GM10266 (cell line): ENCODE results near the gene PEX10.

Experiments
- DNase-seq: peaks from one replicate; pipeline ENCODE4 v3.0.0; 2012; ENCODE audit errors: extremely low spot score
- TF ChIP-seq, protein P1 (sequence below): IDR thresholded peaks from 2 replicates; pipeline ENCODE4 v1.5.1; 2012; ENCODE audit warnings: mild to moderate bottlenecking, low read depth; ENCODE audit not compliant: control insufficient read depth, insufficient read depth; ENCODE audit errors: missing control alignments

Gene PEX10

DNA sequence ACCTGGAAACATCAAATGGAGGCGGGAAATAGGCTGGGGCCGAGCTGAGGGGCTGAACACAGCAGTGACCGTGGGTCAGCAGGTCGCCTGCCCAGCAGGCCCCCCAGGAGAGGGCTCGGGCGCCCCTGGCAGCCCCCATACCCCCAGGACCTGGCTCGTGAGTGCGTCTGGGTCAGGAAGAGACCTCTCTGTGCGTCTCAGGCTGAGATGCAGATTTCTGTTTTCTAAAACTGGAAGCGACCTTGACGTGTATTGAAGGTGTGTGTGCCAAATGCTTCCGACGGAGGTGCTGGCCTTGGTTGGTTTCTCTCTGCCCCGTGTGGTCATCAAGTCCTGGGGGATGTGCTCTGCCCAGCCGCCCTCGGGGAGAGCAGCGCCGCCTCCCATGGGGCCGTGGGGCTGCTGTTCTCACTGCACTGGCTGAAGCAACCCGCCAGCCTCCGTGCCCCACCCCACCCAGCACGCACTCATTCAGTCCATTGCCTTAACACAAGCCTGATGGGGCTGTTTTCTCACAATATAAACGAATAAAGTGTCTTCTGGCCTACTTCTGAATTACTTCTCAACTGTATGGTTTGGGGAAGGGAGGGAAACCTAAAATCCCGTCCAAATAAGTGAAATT lies 7.4 kb downstream of the PEX10 start:
- TF ChIP-seq, protein P1, sequence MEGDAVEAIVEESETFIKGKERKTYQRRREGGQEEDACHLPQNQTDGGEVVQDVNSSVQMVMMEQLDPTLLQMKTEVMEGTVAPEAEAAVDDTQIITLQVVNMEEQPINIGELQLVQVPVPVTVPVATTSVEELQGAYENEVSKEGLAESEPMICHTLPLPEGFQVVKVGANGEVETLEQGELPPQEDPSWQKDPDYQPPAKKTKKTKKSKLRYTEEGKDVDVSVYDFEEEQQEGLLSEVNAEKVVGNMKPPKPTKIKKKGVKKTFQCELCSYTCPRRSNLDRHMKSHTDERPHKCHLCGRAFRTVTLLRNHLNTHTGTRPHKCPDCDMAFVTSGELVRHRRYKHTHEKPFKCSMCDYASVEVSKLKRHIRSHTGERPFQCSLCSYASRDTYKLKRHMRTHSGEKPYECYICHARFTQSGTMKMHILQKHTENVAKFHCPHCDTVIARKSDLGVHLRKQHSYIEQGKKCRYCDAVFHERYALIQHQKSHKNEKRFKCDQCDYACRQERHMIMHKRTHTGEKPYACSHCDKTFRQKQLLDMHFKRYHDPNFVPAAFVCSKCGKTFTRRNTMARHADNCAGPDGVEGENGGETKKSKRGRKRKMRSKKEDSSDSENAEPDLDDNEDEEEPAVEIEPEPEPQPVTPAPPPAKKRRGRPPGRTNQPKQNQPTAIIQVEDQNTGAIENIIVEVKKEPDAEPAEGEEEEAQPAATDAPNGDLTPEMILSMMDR: no peak
- DNase-seq: no peak

GRCh38 chr1:2404142-2404889 lies 8.0 kb downstream of the PEX10 start:
- no peak for DNase-seq

GRCh38 chr1:2403273-2403672 lies 9.1 kb downstream of the PEX10 start:
- no peak for DNase-seq
- TF ChIP-seq, protein P1: no peak

More at GRCh38 chr1:2404142-2404889, 8.0 kb downstream of the PEX10 start:
- TF ChIP-seq, protein P1: no peak

- no peak for DNase-seq
- TF ChIP-seq, protein P1: no peak
These were observed 9.9 kb downstream of the PEX10 start for GRCh38 chr1:2402420-2402819.

DNA sequence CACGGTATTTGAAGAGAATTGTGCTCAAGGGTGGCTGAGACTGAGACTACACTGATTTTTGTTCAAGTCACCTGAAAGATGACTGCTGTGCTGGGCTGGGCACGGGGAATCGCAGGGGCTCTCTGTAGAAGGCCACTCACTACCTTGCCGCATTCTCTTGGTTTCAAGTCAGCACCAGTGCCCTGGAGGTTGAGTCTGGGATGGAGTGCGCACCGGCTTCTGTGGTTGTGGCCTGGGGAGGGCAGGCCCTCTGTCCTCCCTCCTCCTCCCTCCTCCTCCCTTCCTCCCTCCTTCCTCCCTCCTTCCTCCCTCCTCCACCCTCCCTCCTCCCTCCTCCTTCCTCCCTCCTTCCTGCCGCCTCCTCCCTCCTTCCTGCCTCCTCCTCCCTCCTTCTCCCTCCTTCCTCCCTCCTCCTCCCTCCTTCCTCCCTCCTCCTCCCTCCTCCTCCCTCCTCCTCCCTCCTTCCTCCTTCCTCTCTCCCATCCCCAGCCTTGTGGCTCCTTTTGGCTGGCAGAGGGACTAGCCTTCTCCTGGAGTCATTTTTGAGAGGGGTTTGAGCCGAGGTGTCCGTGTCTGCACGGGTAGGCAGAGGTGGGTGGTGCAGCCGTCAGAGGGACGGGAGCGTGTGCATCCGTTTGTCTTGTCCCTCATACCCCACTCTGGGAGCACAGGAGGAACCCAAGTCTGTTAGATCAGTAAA lies 11.3 kb downstream of the PEX10 start:
- DNase-seq: no peak
- TF ChIP-seq, protein P1: no peak

GRCh38 chr1:2400576-2400909 lies 11.8 kb downstream of the PEX10 start:
- TF ChIP-seq, protein P1: no peak
- DNase-seq: no peak

DNA sequence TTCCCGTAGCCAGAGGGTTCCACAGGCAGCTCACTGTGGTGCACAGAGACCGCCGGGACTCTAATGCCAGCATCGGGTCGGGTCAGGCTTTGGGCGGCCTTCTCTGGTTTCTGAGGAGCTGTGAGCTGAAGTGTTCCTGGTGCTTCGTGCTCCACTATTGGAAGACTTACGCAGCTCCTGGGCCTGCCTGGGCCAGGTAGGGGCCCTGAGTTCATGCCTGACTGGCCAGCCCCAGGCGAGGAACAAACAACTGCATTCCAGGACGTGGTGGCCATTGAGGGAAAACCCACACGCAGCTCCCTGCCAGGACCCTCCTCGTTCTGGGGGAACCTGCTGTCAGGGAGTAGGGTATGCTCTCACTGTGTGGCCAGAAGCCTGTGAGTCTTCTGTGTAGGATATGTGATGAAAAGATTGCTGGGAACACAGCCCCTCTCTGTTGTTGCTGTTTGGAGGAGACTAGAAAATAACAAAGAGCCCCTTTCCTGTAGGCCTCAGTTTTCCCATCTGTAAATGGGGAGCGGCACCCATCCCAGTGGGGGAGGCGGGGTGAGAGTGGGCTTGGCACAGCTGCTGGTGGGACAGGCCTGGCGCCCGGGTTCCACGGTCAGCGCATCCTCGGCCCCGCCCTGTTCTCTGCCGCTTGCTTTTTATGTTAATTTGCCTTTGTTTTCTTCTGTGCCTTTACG lies 12.3 kb downstream of the PEX10 start:
- TF ChIP-seq, protein P1: no peak
- DNase-seq: no peak
